ENCODE results near the gene PLXNA2. TPM values are rescaled to one million over a fixed set of nuclear protein-coding genes. Genes with fewer than 3 reads are reported as not detected.

The PLXNA2 gene
- total RNA-seq, 2 donors from 2014 or later = 7.3 to 8.9 TPM

DNA sequence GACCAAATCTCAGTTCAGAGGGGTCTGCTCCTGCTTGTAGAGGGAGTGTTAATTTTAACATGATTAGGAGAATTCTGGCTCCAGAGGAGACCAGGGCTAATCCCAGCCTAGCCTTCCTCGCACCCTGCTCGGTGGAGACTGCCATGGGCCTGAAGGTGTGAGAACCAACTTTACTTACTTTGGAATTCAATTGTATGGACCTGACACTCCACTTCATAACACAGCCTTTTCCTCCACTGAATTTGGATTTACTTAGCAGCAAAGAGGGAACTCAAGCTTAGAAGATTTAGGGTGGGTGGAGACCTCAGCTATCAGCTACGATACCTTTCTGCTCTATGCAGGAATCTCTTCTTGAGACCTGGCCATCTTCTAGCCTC lies 11.5 kb downstream of the PLXNA2 start:
- no peak for DNase-seq (ENCODE audit: low spot score)
- WGBS = 94% methylated on average over 3 of the region's 3 CpGs
- Histone ChIP-seq H3K36me3 (no peaks in the 10 kb centered on the region), H3K4me1 (replicated peaks) (no peaks in the 10 kb centered on the region), H3K27ac (no peak overlapping the region), H3K4me3 (no peak overlapping the region), H3K9me3 (no peaks in the 10 kb centered on the region), H3K27me3 (replicated peaks; ENCODE audit: insufficient read depth) (no peaks in the 10 kb centered on the region)
- intact Hi-C loops (cut with DNase I) = loop anchor here (5.0 to 10.0 kb wide), 2 partner anchors 48 to 75 kb away; no protein-coding TSS in a partner anchor
- TF ChIP-seq POLR2AphosphoS5 (IDR thresholded peaks at IDR 0.05) (no peak), POLR2A (IDR thresholded peaks at IDR 0.05) (no peak)
- TF ChIP-seq, protein P1, sequence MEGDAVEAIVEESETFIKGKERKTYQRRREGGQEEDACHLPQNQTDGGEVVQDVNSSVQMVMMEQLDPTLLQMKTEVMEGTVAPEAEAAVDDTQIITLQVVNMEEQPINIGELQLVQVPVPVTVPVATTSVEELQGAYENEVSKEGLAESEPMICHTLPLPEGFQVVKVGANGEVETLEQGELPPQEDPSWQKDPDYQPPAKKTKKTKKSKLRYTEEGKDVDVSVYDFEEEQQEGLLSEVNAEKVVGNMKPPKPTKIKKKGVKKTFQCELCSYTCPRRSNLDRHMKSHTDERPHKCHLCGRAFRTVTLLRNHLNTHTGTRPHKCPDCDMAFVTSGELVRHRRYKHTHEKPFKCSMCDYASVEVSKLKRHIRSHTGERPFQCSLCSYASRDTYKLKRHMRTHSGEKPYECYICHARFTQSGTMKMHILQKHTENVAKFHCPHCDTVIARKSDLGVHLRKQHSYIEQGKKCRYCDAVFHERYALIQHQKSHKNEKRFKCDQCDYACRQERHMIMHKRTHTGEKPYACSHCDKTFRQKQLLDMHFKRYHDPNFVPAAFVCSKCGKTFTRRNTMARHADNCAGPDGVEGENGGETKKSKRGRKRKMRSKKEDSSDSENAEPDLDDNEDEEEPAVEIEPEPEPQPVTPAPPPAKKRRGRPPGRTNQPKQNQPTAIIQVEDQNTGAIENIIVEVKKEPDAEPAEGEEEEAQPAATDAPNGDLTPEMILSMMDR (IDR thresholded peaks at IDR 0.05) = no peak

GRCh38 chr1:208231881-208232661 lies 12.1 kb downstream of the PLXNA2 start:
- no peaks in the 10 kb centered on the region for H3K4me1 ChIP-seq (replicated peaks)
- H3K27me3 ChIP-seq (replicated peaks; ENCODE audit: insufficient read depth) = no peaks in the 10 kb centered on the region
- intact Hi-C loops (cut with DNase I) = loop anchor here (5.0 to 10.0 kb wide), 2 partner anchors 47 to 75 kb away; no protein-coding TSS in a partner anchor
- no peak for DNase-seq (ENCODE audit: low spot score)
- peak overlapping the region in 1 of 2 donors; percentile 44 for H3K27ac ChIP-seq
- TF ChIP-seq POLR2AphosphoS5 (IDR thresholded peaks at IDR 0.05) (no peak), POLR2A (IDR thresholded peaks at IDR 0.05) (no peak)
- TF ChIP-seq, protein P1 (IDR thresholded peaks at IDR 0.05) = no peak
- no peaks in the 10 kb centered on the region for H3K9me3 ChIP-seq
- H3K4me3 ChIP-seq = no peak overlapping the region
- H3K36me3 ChIP-seq = no peaks in the 10 kb centered on the region
- 33% methylated on average over 7 of the region's 7 CpGs for WGBS

GRCh38 chr1:208230668-208231529 lies 13.3 kb downstream of the PLXNA2 start:
- no peaks in the 10 kb centered on the region for H3K4me1 ChIP-seq (replicated peaks)

GRCh38 chr1:208228550-208228949 lies 15.6 kb downstream of the PLXNA2 start:
- 84% methylated on average over 2 of the region's 2 CpGs for WGBS
- DNase-seq (ENCODE audit: low spot score) = no peak
- intact Hi-C loops (cut with DNase I) = no loop called here
- TF ChIP-seq POLR2AphosphoS5 (IDR thresholded peaks at IDR 0.05) (no peak), POLR2A (IDR thresholded peaks at IDR 0.05) (no peak)
- TF ChIP-seq, protein P1 (IDR thresholded peaks at IDR 0.05) = no peak
- H3K4me3 ChIP-seq = no peak overlapping the region
- H3K9me3 ChIP-seq = no peaks in the 10 kb centered on the region
- no peaks in the 10 kb centered on the region for H3K36me3 ChIP-seq
- H3K27ac ChIP-seq = no peak overlapping the region
- no peaks in the 10 kb centered on the region for H3K27me3 ChIP-seq (replicated peaks; ENCODE audit: insufficient read depth)
- H3K4me1 ChIP-seq (replicated peaks) = no peaks in the 10 kb centered on the region

More at GRCh38 chr1:208230668-208231529, 13.3 kb downstream of the PLXNA2 start:
- DNase-seq (ENCODE audit: low spot score) = no peak
- Histone ChIP-seq H3K27ac (peak overlapping the region in 1 of 2 donors; percentile 5), H3K9me3 (no peaks in the 10 kb centered on the region), H3K4me3 (no peak overlapping the region), H3K36me3 (no peaks in the 10 kb centered on the region), H3K27me3 (replicated peaks; ENCODE audit: insufficient read depth) (no peaks in the 10 kb centered on the region)
- no peak for TF ChIP-seq POLR2A (IDR thresholded peaks at IDR 0.05)
- TF ChIP-seq, protein P1 (IDR thresholded peaks at IDR 0.05) = no peak
- TF ChIP-seq POLR2AphosphoS5 (IDR thresholded peaks at IDR 0.05) = no peak
- intact Hi-C loops (cut with DNase I) = loop anchor here (5.0 to 10.0 kb wide), 2 partner anchors 46 to 74 kb away; no protein-coding TSS in a partner anchor
- whole genome bisulfite sequencing = 76% methylated on average over 15 of the region's 15 CpGs
